Bronchial epithelial cell (primary cell): ENCODE data around the gene SF3A2. TPM values are rescaled to one million over a fixed set of nuclear protein-coding genes. Genes with fewer than 3 reads are reported as not detected.

Source experiments
- DNase-seq: peaks from one replicate; pipeline ENCODE4 v3.0.0-alpha.2; 2010; ENCODE audit warnings: low read depth
- FAIRE-seq: peaks from 2 replicates; lab custom pipeline; 2011; peaks lifted over from hg19 to GRCh38; lab: Jason Lieb, UNC
- H3K27me3 ChIP-seq: 2 replicates; pipeline ENCODE4 v1.5.1; 2011; ENCODE audit warnings: low read length; ENCODE audit not compliant: control insufficient read depth, insufficient read depth
- H3K36me3 ChIP-seq: 2 replicates; pipeline ENCODE4 v1.5.1; 2011; ENCODE audit warnings: low read length; ENCODE audit not compliant: control insufficient read depth, insufficient read depth
- H3K4me3 ChIP-seq: 2 replicates; pipeline ENCODE4 v1.5.1; 2011; ENCODE audit warnings: mild to moderate bottlenecking, low read depth, low read length, control low read depth
- total RNA-seq: library from RNA; depleted of rRNA; stranded (reverse); fragments of >200 nt; gene quantifications from 2 replicates; pipeline ENCODE4 v1.2.1, GENCODE V29; 2014
- TF ChIP-seq, protein P1 (sequence below): IDR thresholded peaks from 2 replicates; pipeline ENCODE4 v1.5.1; 2011; ENCODE audit warnings: mild to moderate bottlenecking, moderate library complexity, low read length, control low read depth, inconsistent platforms; ENCODE audit not compliant: insufficient read depth, severe bottlenecking

The SF3A2 gene
- total RNA-seq, 1 donor from 2014 or later = 24.2 TPM

GRCh38 chr19:2260341-2260805, 23.7 kb downstream of the SF3A2 start:
- DNase-seq (peak; percentile 50), FAIRE-seq (no peak)
- TF ChIP-seq, protein P1, sequence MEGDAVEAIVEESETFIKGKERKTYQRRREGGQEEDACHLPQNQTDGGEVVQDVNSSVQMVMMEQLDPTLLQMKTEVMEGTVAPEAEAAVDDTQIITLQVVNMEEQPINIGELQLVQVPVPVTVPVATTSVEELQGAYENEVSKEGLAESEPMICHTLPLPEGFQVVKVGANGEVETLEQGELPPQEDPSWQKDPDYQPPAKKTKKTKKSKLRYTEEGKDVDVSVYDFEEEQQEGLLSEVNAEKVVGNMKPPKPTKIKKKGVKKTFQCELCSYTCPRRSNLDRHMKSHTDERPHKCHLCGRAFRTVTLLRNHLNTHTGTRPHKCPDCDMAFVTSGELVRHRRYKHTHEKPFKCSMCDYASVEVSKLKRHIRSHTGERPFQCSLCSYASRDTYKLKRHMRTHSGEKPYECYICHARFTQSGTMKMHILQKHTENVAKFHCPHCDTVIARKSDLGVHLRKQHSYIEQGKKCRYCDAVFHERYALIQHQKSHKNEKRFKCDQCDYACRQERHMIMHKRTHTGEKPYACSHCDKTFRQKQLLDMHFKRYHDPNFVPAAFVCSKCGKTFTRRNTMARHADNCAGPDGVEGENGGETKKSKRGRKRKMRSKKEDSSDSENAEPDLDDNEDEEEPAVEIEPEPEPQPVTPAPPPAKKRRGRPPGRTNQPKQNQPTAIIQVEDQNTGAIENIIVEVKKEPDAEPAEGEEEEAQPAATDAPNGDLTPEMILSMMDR = no peak
- Histone ChIP-seq H3K36me3 (no peaks in the 10 kb centered on the region), H3K4me3 (no peak overlapping the region), H3K27me3 (no peaks in the 10 kb centered on the region)

DNA sequence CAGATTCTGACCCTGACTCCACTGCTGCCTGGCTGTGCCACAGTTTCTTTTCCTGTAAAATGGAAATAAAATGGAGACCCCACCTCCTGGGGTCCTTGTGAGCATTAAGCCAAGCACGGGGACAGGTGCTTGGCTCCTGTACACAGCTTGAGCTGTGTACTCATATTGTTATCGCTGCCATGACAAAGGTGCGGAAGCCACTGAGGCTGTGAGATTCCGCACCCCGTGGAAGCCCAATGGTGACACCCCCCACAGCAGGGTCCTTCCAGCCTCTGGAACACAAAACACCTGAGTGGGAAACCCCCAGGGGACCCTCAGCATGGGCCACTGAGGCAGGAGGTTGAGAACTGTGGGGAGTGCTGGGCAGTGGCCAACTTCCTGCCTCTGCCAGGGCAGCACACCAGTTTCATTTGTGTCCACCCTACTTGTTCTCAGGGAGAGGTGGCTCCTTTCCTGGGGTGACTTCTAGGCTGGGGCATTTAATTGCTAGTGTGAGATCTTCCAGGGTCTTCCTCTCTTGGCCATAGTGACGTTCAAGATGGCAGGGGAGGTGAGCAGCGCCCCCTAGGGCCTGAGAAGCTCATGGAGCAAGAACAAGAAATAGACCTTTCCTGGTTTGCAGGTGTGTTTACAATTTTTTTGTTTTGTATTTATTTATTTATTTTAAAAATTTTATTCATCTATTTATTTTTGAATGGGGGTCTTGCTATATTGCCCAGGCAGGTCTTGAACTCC, 25.0 kb downstream of the SF3A2 start:
- Histone ChIP-seq H3K36me3 (no peaks in the 10 kb centered on the region), H3K4me3 (no peak overlapping the region), H3K27me3 (no peaks in the 10 kb centered on the region)
- DNase-seq (no peak), FAIRE-seq (no peak)
- TF ChIP-seq, protein P1 = peak; percentile 60

GRCh38 chr19:2266183-2266993, 29.8 kb downstream of the SF3A2 start:
- no peaks in the 10 kb centered on the region for H3K36me3 ChIP-seq
- TF ChIP-seq, protein P1 = no peak
- FAIRE-seq = peak; percentile 64
- DNase-seq = peak; percentile 53
- no peaks in the 10 kb centered on the region for H3K27me3 ChIP-seq
- no peak overlapping the region for H3K4me3 ChIP-seq

GRCh38 chr19:2268480-2268830, 31.8 kb downstream of the SF3A2 start:
- no peak for DNase-seq
- H3K36me3 ChIP-seq = peaks cover 14% of the 10 kb centered on the region
- H3K27me3 ChIP-seq = no peaks in the 10 kb centered on the region
- H3K4me3 ChIP-seq = no peak overlapping the region
- TF ChIP-seq, protein P1 = no peak
- FAIRE-seq = no peak

DNA sequence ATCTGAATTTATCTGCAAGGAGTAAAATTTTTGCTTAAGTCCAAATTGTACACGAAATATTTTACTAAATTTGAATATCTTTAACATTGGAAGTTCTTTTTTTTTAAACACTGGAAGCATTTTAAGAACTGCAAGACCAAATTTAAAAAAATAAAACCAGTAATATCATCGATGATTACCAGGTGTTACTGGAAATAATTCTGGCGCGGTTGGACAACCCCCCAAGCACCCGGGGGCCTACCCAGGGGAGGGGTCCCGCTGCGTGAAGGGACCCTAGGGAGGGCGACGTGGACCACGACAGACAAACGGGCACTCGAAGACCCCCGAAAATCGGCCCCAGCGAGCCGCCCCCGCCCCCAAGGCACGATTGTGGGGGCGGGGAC, 32.2 kb downstream of the SF3A2 start:
- FAIRE-seq = no peak
- H3K36me3 ChIP-seq = peaks cover 15% of the 10 kb centered on the region
- no peak for DNase-seq
- H3K4me3 ChIP-seq = peak overlapping the region; percentile 99
- no peaks in the 10 kb centered on the region for H3K27me3 ChIP-seq
- TF ChIP-seq, protein P1 = no peak
